T-helper 2 cell treated with Interferon-gamma antibody and Interleukin-4, amounts not matched to agents 5 μg/mL and 100 μg/mL, for 36 hours (primary cell): ENCODE results near the gene LPCAT2.
A peak's percentile ranks its signal among the peaks of the same experiment; 100 is the strongest.

Experiments
- DNase-seq: peaks from one replicate; pipeline ENCODE4 v3.0.0; 2021; ENCODE audit warnings: low spot score
- H3K27ac Mint-ChIP-seq: one replicate; pipeline ENCODE4 v1.8.0; 2021; ENCODE audit warnings: mild to moderate bottlenecking, mixed read lengths
- H3K27me3 Mint-ChIP-seq: one replicate; pipeline ENCODE4 v1.8.0; 2021; ENCODE audit warnings: low read depth, mixed read lengths
- H3K36me3 Mint-ChIP-seq: one replicate; pipeline ENCODE4 v1.8.0; 2021; ENCODE audit warnings: low read depth, mixed read lengths
- H3K4me1 Mint-ChIP-seq: one replicate; pipeline ENCODE4 v1.8.0; 2021; ENCODE audit warnings: low read depth, mixed read lengths
- H3K4me3 Mint-ChIP-seq: one replicate; pipeline ENCODE4 v1.8.0; 2022; ENCODE audit warnings: mild to moderate bottlenecking, moderate library complexity, mixed read lengths
- H3K9me3 Mint-ChIP-seq: one replicate; pipeline ENCODE4 v1.8.0; 2021; ENCODE audit warnings: mixed read lengths

Gene LPCAT2

DNA sequence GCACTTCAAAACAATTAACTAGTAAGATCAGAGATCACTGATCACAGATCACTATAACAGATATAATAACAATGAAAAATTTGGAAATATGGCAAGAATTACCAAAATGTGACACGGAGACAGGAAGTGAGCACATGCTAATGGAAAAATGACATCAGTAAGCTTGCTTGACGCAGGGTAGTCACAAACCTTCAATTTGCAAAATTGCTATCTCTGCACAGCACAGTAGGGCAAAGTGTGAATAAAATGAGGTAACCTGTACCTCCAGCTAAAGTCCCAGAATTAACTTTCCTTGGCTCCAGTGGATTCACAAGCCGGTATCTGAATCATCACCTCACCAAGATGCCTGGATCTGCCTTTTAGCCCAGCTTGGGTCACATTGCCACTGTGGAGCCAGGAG is 34.1 kb upstream of the LPCAT2 start:
- no peak for DNase-seq
- Mint-ChIP-seq H3K4me1 (peaks cover 21% of the 10 kb centered on the region), H3K9me3 (peaks cover 3% of the 10 kb centered on the region), H3K36me3 (no peaks in the 10 kb centered on the region), H3K27me3 (peaks cover 20% of the 10 kb centered on the region), H3K27ac (no peak overlapping the region), H3K4me3 (no peak overlapping the region)

- H3K9me3 Mint-ChIP-seq = peaks cover 3% of the 10 kb centered on the region
- H3K36me3 Mint-ChIP-seq = no peaks in the 10 kb centered on the region
- H3K4me3 Mint-ChIP-seq = no peak overlapping the region
- no peak for DNase-seq
- peaks cover 30% of the 10 kb centered on the region for H3K27me3 Mint-ChIP-seq
- H3K4me1 Mint-ChIP-seq = peaks cover 19% of the 10 kb centered on the region
- H3K27ac Mint-ChIP-seq = no peak overlapping the region
Observed at GRCh38 chr16:55475919-55476318, 33.0 kb upstream of the LPCAT2 start.

- Mint-ChIP-seq H3K9me3 (no peaks in the 10 kb centered on the region), H3K27ac (no peak overlapping the region), H3K36me3 (no peaks in the 10 kb centered on the region), H3K27me3 (peaks cover 38% of the 10 kb centered on the region), H3K4me3 (no peak overlapping the region), H3K4me1 (peaks cover 11% of the 10 kb centered on the region)
- DNase-seq = no peak
Observed at GRCh38 chr16:55476625-55477533, 32.0 kb upstream of the LPCAT2 start.

DNA sequence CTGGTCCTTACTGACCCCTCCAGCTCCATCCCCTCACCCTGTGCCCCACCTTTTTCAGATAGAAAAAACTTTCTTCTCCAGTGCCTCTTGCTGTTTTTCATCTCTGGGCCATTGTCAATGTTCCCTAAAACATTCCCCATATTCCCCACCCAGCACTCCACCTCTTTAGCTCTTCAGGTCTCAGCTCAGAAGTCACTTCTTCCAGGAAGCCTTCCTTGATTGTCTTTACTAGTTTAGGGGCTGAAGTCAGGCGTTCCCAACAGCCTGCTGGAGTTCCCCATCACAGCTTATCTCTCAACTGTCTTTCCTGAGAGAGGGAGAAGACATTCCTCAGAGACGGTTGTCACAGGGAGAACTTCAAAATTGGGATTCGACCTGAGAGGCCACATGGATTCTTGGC is 31.1 kb upstream of the LPCAT2 start:
- Mint-ChIP-seq H3K36me3 (no peaks in the 10 kb centered on the region), H3K9me3 (no peaks in the 10 kb centered on the region), H3K27ac (no peak overlapping the region), H3K4me1 (peaks cover 10% of the 10 kb centered on the region), H3K4me3 (no peak overlapping the region), H3K27me3 (peaks cover 40% of the 10 kb centered on the region)
- no peak for DNase-seq

GRCh38 chr16:55478827-55479429 is 29.9 kb upstream of the LPCAT2 start, which contains the start of gene MMP2:
TSS of gene MMP2 (plus strand) at chr16:55479198. CDS start at chr16:55479480, 282 bp downstream.
- no peak for DNase-seq
- Mint-ChIP-seq H3K4me3 (peak within 1 kb of the TSS; percentile 69), H3K36me3 (no peaks in the 10 kb centered on the region), H3K27me3 (peaks cover 46% of the 10 kb centered on the region), H3K9me3 (no peaks in the 10 kb centered on the region), H3K4me1 (peaks cover 10% of the 10 kb centered on the region), H3K27ac (no peak within 1 kb of the TSS)

- Mint-ChIP-seq H3K4me3 (peak overlapping the region; percentile 63), H3K4me1 (peaks cover 10% of the 10 kb centered on the region), H3K9me3 (no peaks in the 10 kb centered on the region), H3K27ac (no peak overlapping the region), H3K27me3 (peaks cover 47% of the 10 kb centered on the region), H3K36me3 (no peaks in the 10 kb centered on the region)
- DNase-seq = no peak
Observed at GRCh38 chr16:55479430-55480140, 29.3 kb upstream of the LPCAT2 start.

GRCh38 chr16:55480228-55480655 is 28.6 kb upstream of the LPCAT2 start:
- H3K36me3 Mint-ChIP-seq = no peaks in the 10 kb centered on the region
- no peak for DNase-seq
- H3K4me3 Mint-ChIP-seq = no peak overlapping the region
- no peaks in the 10 kb centered on the region for H3K9me3 Mint-ChIP-seq
- no peak overlapping the region for H3K27ac Mint-ChIP-seq
- peaks cover 47% of the 10 kb centered on the region for H3K27me3 Mint-ChIP-seq
- H3K4me1 Mint-ChIP-seq = peaks cover 10% of the 10 kb centered on the region

- H3K27me3 Mint-ChIP-seq = peaks cover 47% of the 10 kb centered on the region
- no peaks in the 10 kb centered on the region for H3K36me3 Mint-ChIP-seq
- no peak for DNase-seq
- peaks cover 10% of the 10 kb centered on the region for H3K4me1 Mint-ChIP-seq
- H3K4me3 Mint-ChIP-seq = no peak overlapping the region
- H3K9me3 Mint-ChIP-seq = no peaks in the 10 kb centered on the region
- no peak overlapping the region for H3K27ac Mint-ChIP-seq
Observed at GRCh38 chr16:55481023-55481422, 27.8 kb upstream of the LPCAT2 start.

DNA sequence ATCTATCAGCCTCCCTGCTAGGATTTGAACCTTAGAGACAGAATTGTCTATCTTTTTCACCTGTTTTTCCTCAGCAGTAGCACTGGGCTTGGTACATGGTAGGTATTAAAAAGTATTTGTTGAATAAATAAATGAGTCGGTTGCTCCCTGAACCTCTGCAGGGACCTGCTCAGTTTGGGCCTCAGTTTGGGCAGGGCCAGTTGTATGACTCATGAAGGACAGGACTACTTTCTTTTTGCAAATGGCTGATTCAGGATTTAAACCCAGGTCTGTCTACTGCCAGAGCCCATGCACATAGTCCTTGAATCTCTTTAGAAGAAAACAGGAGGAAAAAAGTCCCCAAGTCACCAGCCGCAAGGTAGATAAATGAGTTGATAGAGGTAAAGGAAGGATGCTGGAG is 26.8 kb upstream of the LPCAT2 start:
- Mint-ChIP-seq H3K9me3 (no peaks in the 10 kb centered on the region), H3K4me1 (peaks cover 10% of the 10 kb centered on the region), H3K27ac (no peak overlapping the region), H3K4me3 (no peak overlapping the region), H3K27me3 (peaks cover 49% of the 10 kb centered on the region), H3K36me3 (no peaks in the 10 kb centered on the region)
- DNase-seq = no peak

DNA sequence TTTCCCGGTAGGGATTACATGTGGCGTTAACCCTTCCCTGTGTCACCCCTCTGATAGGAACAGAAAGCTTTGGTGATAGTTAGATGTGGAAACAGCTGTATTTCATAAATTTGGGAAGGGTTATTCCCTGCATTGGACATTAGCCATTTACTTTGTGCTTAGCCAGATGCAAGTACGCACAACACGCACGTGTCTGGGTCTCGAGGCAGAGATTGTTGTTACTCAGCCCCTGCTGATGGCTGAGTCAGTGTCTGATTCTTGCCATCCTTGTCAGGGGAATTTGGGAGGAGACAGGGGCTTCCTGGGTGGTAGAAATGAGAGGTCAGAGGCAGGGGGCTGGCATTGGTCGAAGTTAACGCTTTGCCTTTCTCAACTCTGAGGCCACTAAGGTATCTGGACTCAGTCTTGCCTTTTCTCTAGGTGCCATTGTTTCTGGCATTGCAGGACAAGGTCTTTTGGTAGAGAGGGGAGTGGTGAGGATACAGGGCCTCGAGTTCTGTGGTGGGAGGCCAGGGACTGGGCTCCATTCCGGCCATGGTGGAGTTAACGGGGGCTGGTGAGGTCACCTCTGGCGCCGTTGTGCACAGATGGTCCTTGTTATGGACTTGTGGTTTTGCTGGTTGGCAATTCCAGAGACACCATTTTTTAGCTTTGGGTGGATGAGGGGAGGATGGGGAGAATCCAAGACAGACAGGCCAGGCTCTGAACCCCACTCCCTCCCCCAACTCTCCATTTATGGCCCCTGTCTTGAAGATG is 21.6 kb upstream of the LPCAT2 start:
- Mint-ChIP-seq H3K9me3 (no peaks in the 10 kb centered on the region), H3K4me3 (no peak overlapping the region), H3K27me3 (peaks cover 15% of the 10 kb centered on the region), H3K4me1 (peaks cover 2% of the 10 kb centered on the region), H3K27ac (no peak overlapping the region), H3K36me3 (no peaks in the 10 kb centered on the region)
- no peak for DNase-seq

- no peak overlapping the region for H3K27ac Mint-ChIP-seq
- H3K4me3 Mint-ChIP-seq = no peak overlapping the region
- peaks cover under 1% of the 10 kb centered on the region for H3K4me1 Mint-ChIP-seq
- peaks cover 10% of the 10 kb centered on the region for H3K27me3 Mint-ChIP-seq
- H3K9me3 Mint-ChIP-seq = no peaks in the 10 kb centered on the region
- no peaks in the 10 kb centered on the region for H3K36me3 Mint-ChIP-seq
- DNase-seq = no peak
Observed at GRCh38 chr16:55488306-55488705, 20.6 kb upstream of the LPCAT2 start.

- H3K27ac Mint-ChIP-seq = no peak overlapping the region
- H3K36me3 Mint-ChIP-seq = no peaks in the 10 kb centered on the region
- H3K27me3 Mint-ChIP-seq = peaks cover 8% of the 10 kb centered on the region
- no peak overlapping the region for H3K4me3 Mint-ChIP-seq
- H3K9me3 Mint-ChIP-seq = no peaks in the 10 kb centered on the region
- DNase-seq = no peak
- peaks cover 2% of the 10 kb centered on the region for H3K4me1 Mint-ChIP-seq
Observed at GRCh38 chr16:55489119-55489955, 19.5 kb upstream of the LPCAT2 start.

DNA sequence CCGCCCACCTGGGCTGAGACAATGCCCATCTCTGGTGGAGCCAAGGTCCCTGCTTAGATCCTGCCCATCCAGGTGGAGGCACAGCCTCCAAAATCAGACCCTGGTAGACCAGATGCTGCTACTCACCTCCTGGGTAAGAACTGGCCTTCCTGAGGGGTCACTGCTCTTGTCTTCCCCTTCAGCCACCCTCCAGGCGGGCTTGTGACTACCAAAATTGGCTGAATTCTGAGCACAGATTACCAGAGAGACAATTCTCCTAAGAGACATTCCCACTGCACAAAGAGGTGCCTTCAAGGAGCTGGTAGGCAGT is 19.0 kb upstream of the LPCAT2 start:
- DNase-seq = no peak
- no peak overlapping the region for H3K27ac Mint-ChIP-seq
- H3K27me3 Mint-ChIP-seq = peaks cover 8% of the 10 kb centered on the region
- no peaks in the 10 kb centered on the region for H3K9me3 Mint-ChIP-seq
- H3K36me3 Mint-ChIP-seq = no peaks in the 10 kb centered on the region
- peaks cover 2% of the 10 kb centered on the region for H3K4me1 Mint-ChIP-seq
- H3K4me3 Mint-ChIP-seq = no peak overlapping the region
